ENCODE results near the gene EIF3J.
"Not testable (repeated sequence)": the region's sequence is repeated elsewhere in the genome, so short reads cannot be mapped to it uniquely, and the experiment has no call there.

EIF3J gene

GRCh38 chr15:44542596-44542995 lies 5.6 kb downstream of the EIF3J start:
- no peak for DNase-seq

- DNase-seq: not testable (repeated sequence)
These were observed 7.8 kb downstream of the EIF3J start for GRCh38 chr15:44544745-44545144.

GRCh38 chr15:44545913-44546802 lies 9.2 kb downstream of the EIF3J start:
- DNase-seq: no peak

- DNase-seq: not testable (repeated sequence)
These were observed 12.2 kb downstream of the EIF3J start for GRCh38 chr15:44549152-44549551.

- no peak for DNase-seq
These were observed 13.3 kb downstream of the EIF3J start for GRCh38 chr15:44550256-44550655.

- no peak for DNase-seq
These were observed 13.8 kb downstream of the EIF3J start for GRCh38 chr15:44550734-44551133.

- no peak for DNase-seq
These were observed 18.2 kb downstream of the EIF3J start for GRCh38 chr15:44554934-44555723.

GRCh38 chr15:44560926-44561325 lies 24.0 kb downstream of the EIF3J start:
- not testable (repeated sequence) for DNase-seq

GRCh38 chr15:44565387-44566154 lies 28.6 kb downstream of the EIF3J start:
- no peak for DNase-seq

- no peak for DNase-seq
These were observed 29.2 kb downstream of the EIF3J start for GRCh38 chr15:44566155-44566540.

GRCh38 chr15:44568338-44568737 lies 31.4 kb downstream of the EIF3J start:
- DNase-seq: no peak

- DNase-seq: no peak
These were observed 32.4 kb downstream of the EIF3J start for GRCh38 chr15:44569316-44569715.

GRCh38 chr15:44570361-44570760 lies 33.4 kb downstream of the EIF3J start:
- no peak for DNase-seq

- no peak for DNase-seq
These were observed 36.4 kb downstream of the EIF3J start for GRCh38 chr15:44573386-44573785.

GRCh38 chr15:44574734-44575133 lies 37.8 kb downstream of the EIF3J start:
- no peak for DNase-seq

GRCh38 chr15:44580105-44580504 lies 43.2 kb downstream of the EIF3J start:
- DNase-seq: no peak

- peak; percentile 13 for DNase-seq
These were observed 47.3 kb downstream of the EIF3J start for GRCh38 chr15:44584162-44584749.

- no peak for DNase-seq
These were observed 48.7 kb downstream of the EIF3J start for GRCh38 chr15:44585633-44586032.

- DNase-seq: no peak
These were observed 51.6 kb downstream of the EIF3J start for GRCh38 chr15:44588541-44588940.

GRCh38 chr15:44591326-44591725 lies 54.4 kb downstream of the EIF3J start:
- no peak for DNase-seq

GRCh38 chr15:44593042-44593736 lies 56.2 kb downstream of the EIF3J start:
- no peak for DNase-seq

- no peak for DNase-seq
These were observed 58.3 kb downstream of the EIF3J start for GRCh38 chr15:44595246-44595645.

Measured in midbrain (tissue), 1 donor.